ENCODE data around the gene DNM2.

The DNM2 gene

DNA sequence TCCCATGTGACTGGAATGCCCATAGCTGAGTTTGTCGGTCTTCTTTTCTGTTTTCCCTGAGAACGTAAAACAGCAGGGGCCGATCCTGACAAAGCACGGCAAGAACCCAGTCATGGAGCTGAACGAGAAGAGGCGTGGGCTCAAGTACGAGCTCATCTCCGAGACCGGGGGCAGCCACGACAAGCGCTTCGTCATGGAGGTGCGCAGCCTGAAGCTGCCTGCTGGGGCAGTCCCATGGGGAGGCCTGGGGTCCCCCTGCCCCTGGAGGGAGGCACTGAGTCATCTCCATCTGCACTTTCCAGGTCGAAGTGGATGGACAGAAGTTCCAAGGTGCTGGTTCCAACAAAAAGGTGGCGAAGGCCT, 34.8 kb upstream of the DNM2 start:
- no peak for DNase-seq (ENCODE audit: low read depth in 1 of 2, low spot score in 1 of 2)
- TF ChIP-seq REST (IDR thresholded peaks at IDR 0.05; ENCODE audit: insufficient replicate concordance, low read depth) (no peak), POLR2AphosphoS5 (IDR thresholded peaks at IDR 0.05; ENCODE audit: low read depth) (no peak; the same call in 1 of the 2 replicates), SPI1 (IDR thresholded peaks at IDR 0.05; ENCODE audit: borderline replicate concordance, low read depth) (no peak), CTCF (IDR thresholded peaks at IDR 0.05; ENCODE audit: insufficient read depth, low read length) (no peak), GABPA (IDR thresholded peaks at IDR 0.05; ENCODE audit: low read depth) (no peak)
- no peak overlapping the region for H3K27ac ChIP-seq (replicated peaks)

DNA sequence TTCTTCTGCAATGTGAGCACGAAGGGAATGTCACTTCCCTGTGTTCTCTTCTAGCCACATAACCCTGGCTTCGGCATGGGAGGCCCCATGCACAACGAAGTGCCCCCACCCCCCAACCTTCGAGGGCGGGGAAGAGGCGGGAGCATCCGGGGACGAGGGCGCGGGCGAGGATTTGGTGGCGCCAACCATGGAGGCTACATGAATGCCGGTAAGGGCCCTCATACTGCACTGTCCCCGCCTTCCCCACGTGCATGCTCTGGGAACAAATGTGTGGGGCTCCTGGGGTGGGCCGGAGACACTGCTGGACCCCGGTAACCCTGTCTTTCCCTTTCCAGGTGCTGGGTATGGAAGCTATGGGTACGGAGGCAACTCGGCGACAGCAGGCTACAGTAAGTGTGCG, 34.3 kb upstream of the DNM2 start:
- no peak overlapping the region for H3K4me3 ChIP-seq (replicated peaks; ENCODE audit: insufficient read depth, low read length)
- H3K27me3 ChIP-seq (ENCODE audit: insufficient read depth, poor library complexity, severe bottlenecking): no peaks in the 10 kb centered on the region
- no peak for TF ChIP-seq CTCF (IDR thresholded peaks at IDR 0.05; ENCODE audit: insufficient read depth, low read length)
- no peak for TF ChIP-seq GABPA (IDR thresholded peaks at IDR 0.05; ENCODE audit: low read depth)
- no peak for TF ChIP-seq REST (IDR thresholded peaks at IDR 0.05; ENCODE audit: insufficient replicate concordance, low read depth)
- TF ChIP-seq SPI1 (IDR thresholded peaks at IDR 0.05; ENCODE audit: borderline replicate concordance, low read depth): no peak
- no peak for TF ChIP-seq POLR2AphosphoS5 (IDR thresholded peaks at IDR 0.05; ENCODE audit: low read depth)
- H3K27ac ChIP-seq (replicated peaks): no peak overlapping the region
- no peak for DNase-seq (ENCODE audit: low read depth in 1 of 2, low spot score in 1 of 2)

More for the DNA sequence above, 34.8 kb upstream of the DNM2 start:
- no peak overlapping the region for H3K4me3 ChIP-seq (replicated peaks; ENCODE audit: insufficient read depth, low read length)
- no peaks in the 10 kb centered on the region for H3K27me3 ChIP-seq (ENCODE audit: insufficient read depth, poor library complexity, severe bottlenecking)

DNA sequence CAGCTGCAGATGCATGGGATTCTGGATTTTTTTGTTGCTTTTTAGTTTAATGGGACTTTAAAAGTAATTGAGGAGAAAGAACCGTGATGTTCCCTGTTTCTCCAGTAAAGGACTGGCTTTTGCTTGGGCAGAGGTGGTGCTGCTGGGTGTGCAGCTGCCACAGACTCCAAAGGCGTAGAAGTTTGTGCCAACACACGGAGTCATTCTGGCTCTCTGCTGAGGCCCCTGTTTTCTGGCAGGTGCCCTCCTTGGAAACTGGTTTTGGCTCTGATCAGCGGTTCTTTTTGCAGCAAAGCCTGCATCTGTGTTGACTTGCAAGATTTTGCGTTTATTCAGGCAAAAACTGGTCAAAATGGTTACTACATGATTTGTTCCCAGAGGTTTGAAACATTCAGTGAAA, 32.7 kb upstream of the DNM2 start:
- H3K4me3 ChIP-seq (replicated peaks; ENCODE audit: insufficient read depth, low read length): no peak overlapping the region
- no peak for DNase-seq (ENCODE audit: low read depth in 1 of 2, low spot score in 1 of 2)
- TF ChIP-seq REST (IDR thresholded peaks at IDR 0.05; ENCODE audit: insufficient replicate concordance, low read depth): no peak
- no peaks in the 10 kb centered on the region for H3K27me3 ChIP-seq (ENCODE audit: insufficient read depth, poor library complexity, severe bottlenecking)
- H3K27ac ChIP-seq (replicated peaks): no peak overlapping the region

GRCh38 chr19:10686193-10686592, 31.7 kb upstream of the DNM2 start:
- no peak for DNase-seq (ENCODE audit: low read depth in 1 of 2, low spot score in 1 of 2)
- TF ChIP-seq POLR2AphosphoS5 (IDR thresholded peaks at IDR 0.05; ENCODE audit: low read depth): no peak
- TF ChIP-seq CTCF (IDR thresholded peaks at IDR 0.05; ENCODE audit: insufficient read depth, low read length): no peak
- TF ChIP-seq GABPA (IDR thresholded peaks at IDR 0.05; ENCODE audit: low read depth): no peak
- TF ChIP-seq REST (IDR thresholded peaks at IDR 0.05; ENCODE audit: insufficient replicate concordance, low read depth): no peak
- TF ChIP-seq SPI1 (IDR thresholded peaks at IDR 0.05; ENCODE audit: borderline replicate concordance, low read depth): no peak
- H3K4me3 ChIP-seq (replicated peaks; ENCODE audit: insufficient read depth, low read length): no peak overlapping the region
- H3K27me3 ChIP-seq (ENCODE audit: insufficient read depth, poor library complexity, severe bottlenecking): no peaks in the 10 kb centered on the region
- no peak overlapping the region for H3K27ac ChIP-seq (replicated peaks)
